Ovary (tissue), 9 donors: ENCODE results near the gene DDX51. TPM values are rescaled to one million over a fixed set of nuclear protein-coding genes. Genes with fewer than 3 reads are reported as not detected.

Experiments used
- DNase-seq, 5 donors: peaks; one replicate each; pipeline ENCODE4 v3.0.0-alpha.2; 2019 to 2020
- H3K27ac ChIP-seq, 2 donors: fragments of 200-600 bp; one replicate each; pipeline versions ENCODE4 v1.5.1 to v1.8.0; 2019 to 2022
- H3K27me3 ChIP-seq: fragments of 200-600 bp; one replicate; pipeline ENCODE4 v1.8.0; 2022
- H3K36me3 ChIP-seq: fragments of 200-600 bp; sonication (generic); one replicate; pipeline ENCODE4 v1.5.1; 2019
- H3K4me1 ChIP-seq: one replicate; pipeline ENCODE4 v1.8.1; 2013; ENCODE audit warnings: mild to moderate bottlenecking, moderate library complexity; ENCODE audit not compliant: insufficient read depth
- H3K4me3 ChIP-seq: fragments of 200-600 bp; sonication (generic); one replicate; pipeline ENCODE4 v1.5.1; 2017
- H3K9me3 ChIP-seq, 2 donors: fragments of 200-600 bp in 1 of 2; sonication (generic) in 1 of 2; one replicate each; pipeline versions ENCODE4 v1.5.1 to v1.8.1; 2013 to 2019; ENCODE audit warnings: mild to moderate bottlenecking in 1 of 2, moderate library complexity in 1 of 2
- CTCF ChIP-seq, 3 donors: fragments of 450-650 bp in 2 of 3; fragments of 200-600 bp in 1 of 3; IDR thresholded peaks; one replicate each; pipeline versions ENCODE4 v1.5.1 to v1.8.0; 2016 to 2022; ENCODE audit warnings: antibody characterized with exemption in 3 of 3, mild to moderate bottlenecking in 1 of 3
- EP300 ChIP-seq: sonication (generic); formaldehyde crosslinking; IDR thresholded peaks from one replicate; pipeline ENCODE4 v1.6.1; 2017; ENCODE audit warnings: antibody characterized with exemption
- POLR2A ChIP-seq: fragments of 450-650 bp; IDR thresholded peaks from one replicate; pipeline ENCODE4 v1.6.1; 2017; ENCODE audit warnings: antibody characterized with exemption, mild to moderate bottlenecking, moderate library complexity
- WGBS, 3 donors: extraction: QIAGEN DNeasy Blood & Tissue Kit in 1 of 3; methylation state at CpG; one replicate each; pipeline versions ENCODE4 v1.1.5 to v1.1.7; 2013 to 2017; 5-methylcytosine and 5-hydroxymethylcytosine counted together
- intact Hi-C, 4 donors: fragments of 100-400 bp; cut with DNase I; formaldehyde crosslinking; loops; one replicate each; pipeline versions ENCODE4 v1.11.0 to v1.15.1; 2022 to 2023
- polyA plus RNA-seq, 2 donors: library from polyadenylated mRNA; stranded (reverse); fragments of 200-250 nt in 1 of 2; fragments of 350-450 nt in 1 of 2; fragmentation: Illumina TruSeq in 1 of 2; extraction: RNeasy Lipid Tissue Mini Kit (QIAGEN cat#74804) in 1 of 2; gene quantifications; one replicate each; pipeline ENCODE4 v1.2.3, GENCODE V29; 2013 to 2014
- total RNA-seq, 7 donors: library from RNA; depleted of rRNA in 2 of 7; stranded (reverse); fragments of >200 nt in 2 of 7; fragmentation: NEBNext Ultra II Directional in 3 of 7; extraction: Animal tissue kit (Norgen Biotek cat#: 25700) in 3 of 7; gene quantifications; one replicate each; pipeline versions ENCODE4 v1.1.0 to v1.2.4, GENCODE V29; 2016 to 2023
- donor health status: DM: no; HTN: no; CAD: no; lungs with moderate emphysema.
- donor health status: DM: no; HTN: no; CAD: no.
- donor health status: Bipolar disorder and iron deficiency.
- donor health status: DM: yes; HTN: yes; CAD: no.
- donor health status: DM: no; HTN: no; CAD: no.
- donor health status: DM: yes; HTN: yes; CAD: no.

The DDX51 gene
- total and polyA plus RNA-seq, 9 donors, result 10.0 to 26.2 (median 21.8) TPM

- peak overlapping the region; percentile 70 to 78 for H3K27ac ChIP-seq
- peaks cover 25% of the 10 kb centered on the region for H3K4me1 ChIP-seq
- no peaks in the 10 kb centered on the region for H3K27me3 ChIP-seq
- no peak for TF ChIP-seq POLR2A
- no peak for TF ChIP-seq CTCF (IDR thresholded peaks at IDR 0.05)
- no peak for TF ChIP-seq EP300
- no peaks in the 10 kb centered on the region for H3K9me3 ChIP-seq
- intact Hi-C loops, result loop anchor here in 1 of 4 donors (5.0 kb wide), 1 partner anchor 348 kb away; the partner anchor contains the start of gene FBRSL1
- WGBS, 3 donors, result 1 to 3% (median 2%) methylated on average over 17 of the region's 17 CpGs
- H3K4me3 ChIP-seq, result peak overlapping the region; percentile 99
- no peaks in the 10 kb centered on the region for H3K36me3 ChIP-seq
- DNase-seq, result peak in 1 of 5 donors; percentile 22
These were observed 670 bp upstream of the DDX51 start for GRCh38 chr12:132144810-132145168.

- Histone ChIP-seq H3K4me3 (peak overlapping the region; percentile 99), H3K36me3 (no peaks in the 10 kb centered on the region), H3K9me3 (no peaks in the 10 kb centered on the region), H3K27me3 (no peaks in the 10 kb centered on the region), H3K4me1 (peaks cover 25% of the 10 kb centered on the region), H3K27ac (peak overlapping the region in 1 of 2 donors; percentile 70)
- 1 to 3% (median 2%) methylated on average over 55 to 82 of the region's 82 CpGs for WGBS, 3 donors
- intact Hi-C loops, result loop anchor here in 1 of 4 donors (5.0 kb wide), 1 partner anchor 349 kb away; the partner anchor contains the start of gene FBRSL1
- no peak for TF ChIP-seq CTCF (IDR thresholded peaks at IDR 0.05)
- no peak for TF ChIP-seq EP300
- no peak for TF ChIP-seq POLR2A
- DNase-seq, result peak in 1 of 5 donors; percentile 40
These were observed 615 bp downstream of the DDX51 start for GRCh38 chr12:132143336-132144071.

GRCh38 chr12:132142679-132143335, 1.3 kb downstream of the DDX51 start:
- intact Hi-C loops, result loop anchor here in 1 of 4 donors (5.0 kb wide), 1 partner anchor 349 kb away; the partner anchor contains the start of gene FBRSL1
- TF ChIP-seq CTCF (IDR thresholded peaks at IDR 0.05) (no peak), EP300 (no peak), POLR2A (no peak)
- peak overlapping the region; percentile 99 for H3K4me3 ChIP-seq
- peak in 1 of 5 donors; percentile 26 for DNase-seq
- H3K4me1 ChIP-seq, result peaks cover 25% of the 10 kb centered on the region
- no peaks in the 10 kb centered on the region for H3K27me3 ChIP-seq
- H3K36me3 ChIP-seq, result no peaks in the 10 kb centered on the region
- 69 to 78% (median 73%) methylated on average over 24 of the region's 24 CpGs for WGBS, 3 donors
- H3K27ac ChIP-seq, result no peak overlapping the region
- no peaks in the 10 kb centered on the region for H3K9me3 ChIP-seq

- peaks cover 21% of the 10 kb centered on the region for H3K4me1 ChIP-seq
- H3K27me3 ChIP-seq, result no peaks in the 10 kb centered on the region
- 93 to 95% (median 94%) methylated on average over 22 of the region's 22 CpGs for WGBS, 3 donors
- intact Hi-C loops, result loop anchor here in 1 of 4 donors (5.0 kb wide), 1 partner anchor 350 kb away; the partner anchor contains the start of gene FBRSL1
- no peak overlapping the region for H3K27ac ChIP-seq
- TF ChIP-seq CTCF (IDR thresholded peaks at IDR 0.05), result no peak
- TF ChIP-seq POLR2A, result no peak
- TF ChIP-seq EP300, result no peak
- no peaks in the 10 kb centered on the region for H3K36me3 ChIP-seq
- H3K4me3 ChIP-seq, result no peak overlapping the region
- H3K9me3 ChIP-seq, result no peaks in the 10 kb centered on the region
- peak in 1 of 5 donors; percentile 31 for DNase-seq
These were observed 2.0 kb downstream of the DDX51 start for GRCh38 chr12:132141976-132142678.
